B cell (primary cell): ENCODE data around the gene APOC1.

ENCODE experiments used
- CTCF ChIP-seq: fragments of 200-600 bp; IDR thresholded peaks from one replicate; pipeline ENCODE4 v1.8.0; 2022; ENCODE audit warnings: antibody characterized with exemption, mild to moderate bottlenecking
- EZH2 ChIP-seq: IDR thresholded peaks from 2 replicates; pipeline ENCODE4 v1.6.1; 2012; ENCODE audit warnings: borderline replicate concordance, low read depth, mild to moderate bottlenecking, moderate library complexity, low read length; ENCODE audit not compliant: insufficient read depth, poor library complexity, severe bottlenecking

DNA sequence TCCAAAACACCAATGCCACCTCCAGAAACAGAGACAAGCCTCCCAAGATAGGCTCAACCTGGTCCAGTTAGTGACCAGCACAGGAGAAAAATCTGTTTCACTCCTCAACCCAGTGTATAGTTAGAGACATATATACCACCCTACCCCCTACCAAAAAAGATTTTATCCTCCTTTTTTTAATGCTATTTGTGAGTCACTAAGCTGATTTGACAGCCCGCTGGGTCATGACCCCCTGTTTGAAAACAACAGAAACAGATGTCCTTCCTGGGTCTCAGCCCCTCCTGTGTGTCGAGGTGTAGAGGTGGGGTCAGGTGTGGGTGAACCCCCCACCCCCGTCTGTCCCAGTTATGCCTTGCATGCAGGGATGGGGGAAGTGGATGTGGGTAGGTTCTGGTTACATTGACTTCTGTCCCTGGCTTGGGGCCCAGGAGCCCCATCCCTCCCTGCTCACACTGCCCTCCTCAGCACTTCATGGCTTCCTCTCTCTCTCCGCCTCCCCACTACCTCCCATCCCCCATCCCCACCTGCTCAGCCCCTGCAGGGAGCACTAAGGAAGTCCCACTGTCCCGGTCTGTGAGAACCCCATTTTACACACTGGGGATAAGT, 37.4 kb upstream of the APOC1 start:
- TF ChIP-seq CTCF (no peak), EZH2 (no peak)
